RWPE1 (cell line): ENCODE results near the gene TGM2.

Source experiments
- CTCF ChIA-PET: fragments of 350-600 bp; sonication (Branson Sonifier 250); formaldehyde crosslinking; extraction: SDS; loops from one replicate; lab custom pipeline; 2021; lab: Yijun Ruan, JAX
- POLR2A ChIA-PET: fragments of 400-600 bp; formaldehyde crosslinking; extraction: SDS; loops from one replicate; lab custom pipeline; 2020; ENCODE audit warnings: antibody characterized with exemption; ENCODE audit not compliant: low non-redundant PET; lab: Yijun Ruan, JAX
- DNase-seq: peaks from one replicate; pipeline ENCODE4 v3.0.0; 2012; ENCODE audit warnings: low spot score
- H3K27ac ChIP-seq: fragments of 450-650 bp; 2 replicates; pipeline ENCODE4 v1.5.1; 2017
- CTCF ChIP-seq: fragments of 450-650 bp; conservative IDR thresholded peaks from 2 replicates; pipeline ENCODE4 v1.5.1; 2017; ENCODE audit warnings: low read depth, mild to moderate bottlenecking

Gene TGM2

DNA sequence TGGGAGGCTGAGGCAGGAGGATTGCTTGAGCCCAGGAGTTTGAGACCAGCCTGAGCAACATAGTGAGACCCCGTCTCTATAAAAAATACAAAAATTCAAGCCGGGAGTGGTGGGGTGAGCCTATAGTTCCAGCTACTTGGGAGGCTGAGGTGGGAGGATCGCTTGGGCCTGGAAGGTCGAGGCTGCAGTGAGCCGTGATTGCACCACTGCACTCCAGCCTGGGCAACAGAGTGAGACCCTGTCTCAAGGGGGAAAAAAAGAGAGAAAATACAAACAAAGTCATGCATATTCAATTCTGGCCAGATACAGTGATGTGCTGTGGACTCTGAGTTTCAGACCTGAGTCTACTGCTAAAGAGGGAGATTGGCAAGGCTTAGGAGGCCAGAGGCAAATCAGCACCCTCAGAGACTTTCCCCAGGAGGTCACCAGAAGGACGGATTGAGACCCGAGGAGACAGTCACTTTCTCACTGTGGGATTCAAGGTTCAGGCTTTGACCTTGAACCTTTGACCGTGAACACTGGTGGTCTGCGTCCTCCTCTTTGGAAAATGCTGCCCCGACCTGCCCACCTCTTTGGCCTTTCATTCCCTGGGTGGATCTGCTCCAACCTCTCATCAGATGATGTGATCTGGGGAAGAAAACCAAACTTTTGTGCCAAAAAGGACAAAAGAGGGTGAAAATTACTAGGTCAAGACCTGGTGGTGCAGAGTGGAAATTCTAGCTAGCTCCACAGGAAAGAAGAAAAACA is 31.2 kb downstream of the TGM2 start:
- ChIA-PET POLR2A (no interaction called here), CTCF (interaction anchor here (0.6 kb wide), 1 partner anchor 1446 kb away, joined by 3 read pairs; no protein-coding TSS in a partner anchor)
- no peak overlapping the region for H3K27ac ChIP-seq
- DNase-seq = no peak
- TF ChIP-seq CTCF = no peak

DNA sequence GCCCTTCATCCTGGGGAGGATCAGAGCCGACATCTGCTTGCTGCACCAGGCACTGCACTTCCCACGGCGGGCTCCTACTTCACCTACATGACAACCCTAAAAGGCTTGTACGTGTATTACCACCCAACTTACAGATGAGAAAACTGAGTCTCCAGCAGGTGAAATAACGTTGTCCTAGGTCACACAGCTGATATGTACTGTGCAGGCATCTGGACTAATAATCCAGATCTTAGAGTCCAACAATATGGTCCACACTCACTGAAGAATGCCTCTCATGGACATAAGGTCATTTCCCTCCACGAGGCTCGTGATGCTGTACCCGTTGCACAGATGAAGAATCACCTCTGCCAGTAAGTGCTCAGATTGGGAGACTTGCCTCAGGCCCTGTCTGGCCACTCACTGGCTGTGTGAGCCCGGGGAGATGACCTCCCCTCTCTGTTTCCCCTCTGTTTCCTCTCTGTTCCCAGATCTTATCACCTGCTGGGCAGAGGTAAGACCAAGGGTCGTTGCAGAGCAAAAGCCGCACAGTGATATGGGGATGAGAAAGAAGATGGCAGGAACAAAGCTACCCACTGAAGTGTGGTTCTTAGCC is 32.1 kb downstream of the TGM2 start:
- no peak for TF ChIP-seq CTCF
- H3K27ac ChIP-seq = no peak overlapping the region
- no peak for DNase-seq
- ChIA-PET CTCF (no interaction called here), POLR2A (no interaction called here)

GRCh38 chr20:38132156-38132909 is 32.7 kb downstream of the TGM2 start:
- ChIA-PET POLR2A (no interaction called here), CTCF (interaction anchor here (1.7 kb wide), 1 partner anchor 19 kb away, joined by 6 read pairs; no protein-coding TSS in a partner anchor)
- no peak for DNase-seq
- H3K27ac ChIP-seq = no peak overlapping the region
- no peak for TF ChIP-seq CTCF

DNA sequence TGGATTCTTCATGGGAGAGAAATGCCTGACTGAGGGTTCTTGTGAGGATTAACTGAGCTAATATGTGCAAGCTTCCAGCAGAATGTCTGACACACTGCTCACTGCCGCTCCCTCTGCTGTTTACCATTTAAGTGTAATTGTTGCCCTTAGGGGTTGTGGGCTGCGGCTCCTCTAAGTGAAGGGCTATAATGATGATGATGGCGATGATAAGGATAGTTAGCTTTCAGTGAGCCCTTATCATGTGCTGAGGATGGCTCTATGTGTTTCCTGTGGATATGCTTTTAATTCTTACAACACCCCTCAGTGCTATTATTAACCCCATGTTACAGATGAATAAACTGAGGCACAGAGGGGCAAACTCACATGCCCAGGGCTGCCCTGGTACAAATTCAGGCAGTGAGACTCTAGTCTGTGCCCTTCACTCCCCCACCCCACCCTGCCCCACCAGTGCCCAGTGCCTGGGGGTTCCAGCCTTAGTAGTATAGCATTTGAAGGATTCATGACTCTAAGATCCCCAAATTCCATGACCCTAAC is 33.4 kb downstream of the TGM2 start:
- no peak overlapping the region for H3K27ac ChIP-seq
- peak; percentile 47 for DNase-seq
- ChIA-PET POLR2A (no interaction called here), CTCF (interaction anchor here (0.5 to 1.7 kb wide), 7 partner anchors 13 to 568 kb away, joined by 3 to 8 read pairs (median 4); no protein-coding TSS in a partner anchor)
- no peak for TF ChIP-seq CTCF

DNA sequence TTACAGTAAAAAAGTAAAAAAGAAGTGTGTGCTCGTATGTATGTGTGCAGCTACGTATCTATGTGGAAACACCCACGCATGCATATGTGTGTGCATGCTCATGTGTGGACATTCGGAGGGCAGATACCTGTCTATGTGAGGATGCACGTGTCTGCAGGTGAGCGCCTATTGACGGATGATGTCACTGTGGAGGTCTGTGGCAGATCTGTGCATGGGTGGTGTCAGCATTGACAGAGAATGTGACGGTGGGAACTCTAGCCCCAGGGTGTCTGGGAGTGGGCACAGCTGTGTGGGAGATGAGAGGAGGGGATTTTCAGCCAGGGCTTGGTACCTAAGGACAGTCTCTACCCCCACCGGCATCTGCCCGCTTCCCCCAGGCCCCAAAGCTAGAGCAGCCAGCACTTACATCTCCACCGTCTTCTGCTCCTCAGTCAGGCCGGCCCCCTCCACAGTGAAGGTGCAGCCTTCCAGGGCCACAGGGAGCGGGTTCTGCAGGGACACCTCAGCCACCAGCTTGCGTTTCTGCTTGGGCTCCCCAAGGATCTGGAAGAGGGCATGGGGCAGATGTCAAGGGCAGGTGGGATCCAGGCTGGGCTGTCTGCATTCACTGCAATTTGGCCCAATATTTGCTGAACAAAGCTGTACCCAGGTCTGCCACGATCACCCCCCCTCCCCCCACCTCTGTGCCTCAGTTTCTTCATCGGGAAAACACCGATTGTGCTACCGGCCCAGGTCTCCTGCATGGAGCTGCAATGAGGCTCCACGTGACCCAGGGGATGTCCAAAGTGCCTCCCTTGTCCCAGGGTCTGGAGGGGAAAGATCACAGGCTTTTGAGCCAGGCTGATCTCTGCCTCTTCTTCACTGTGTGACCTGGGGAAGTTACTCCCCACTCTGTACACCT is 34.1 kb downstream of the TGM2 start:
- H3K27ac ChIP-seq = no peak overlapping the region
- TF ChIP-seq CTCF = no peak
- DNase-seq = no peak
- CTCF ChIA-PET = interaction anchor here (0.5 to 1.7 kb wide), 9 partner anchors 12 to 1520 kb away, joined by 3 to 8 read pairs (median 4); no protein-coding TSS in a partner anchor
- POLR2A ChIA-PET = no interaction called here
